Left lung (tissue), 10 donors: ENCODE results near the gene RHOT1. TPM values are rescaled to one million over a fixed set of nuclear protein-coding genes. Genes with fewer than 3 reads are reported as not detected.
A peak's percentile ranks its signal among the peaks of the same experiment; 100 is the strongest.

ENCODE experiments used
- ATAC-seq: fragments of 200-7000 bp; cut with Tn5 transposase; one replicate; pipeline ENCODE4 v1.9.1; 2020; ENCODE audit warnings: moderate library complexity
- DNase-seq, 4 donors: peaks; one replicate each; pipeline ENCODE4 v3.0.0-alpha.2; 2013 to 2020
- H3K27ac ChIP-seq, 2 donors: fragments of 200-600 bp; sonication (generic) in 1 of 2; one replicate each; pipeline versions ENCODE4 v1.5.0 to v1.8.0; 2020 to 2021
- H3K27me3 ChIP-seq, 2 donors: fragments of 200-600 bp; sonication (generic) in 1 of 2; one replicate each; pipeline versions ENCODE4 v1.5.0 to v1.8.0; 2020 to 2021
- H3K36me3 ChIP-seq, 2 donors: fragments of 200-600 bp; sonication (generic) in 1 of 2; one replicate each; pipeline versions ENCODE4 v1.5.0 to v1.8.0; 2020 to 2021
- H3K4me1 ChIP-seq, 2 donors: fragments of 200-600 bp; one replicate each; pipeline ENCODE4 v1.8.0; 2021
- H3K4me3 ChIP-seq, 2 donors: fragments of 200-600 bp; sonication (generic) in 1 of 2; one replicate each; pipeline versions ENCODE4 v1.5.0 to v1.8.0; 2020 to 2021; ENCODE audit warnings: mild to moderate bottlenecking in 1 of 2
- H3K9me3 ChIP-seq, 2 donors: fragments of 200-600 bp; sonication (generic) in 1 of 2; one replicate each; pipeline versions ENCODE4 v1.5.0 to v1.8.0; 2020 to 2021
- intact Hi-C, 2 donors: fragments of 100-400 bp; cut with DNase I; formaldehyde crosslinking; loops; one replicate each; pipeline versions ENCODE4 v1.11.2 to v1.14.2; 2022
- polyA plus RNA-seq, 6 donors: library from polyadenylated mRNA; unstranded; fragments of 120-200 nt; gene quantifications; one replicate each; pipeline ENCODE4 v1.2.1, GENCODE V29; 2013; ENCODE audit not compliant: insufficient read length in 6 of 6
- total RNA-seq, 2 donors: library from RNA; stranded (reverse); fragmentation: NEBNext Ultra II Directional; extraction: Animal tissue kit (Norgen Biotek cat#: 25700); gene quantifications; one replicate each; pipeline ENCODE4 v1.2.1, GENCODE V29; 2021
- TF ChIP-seq, protein P1 (sequence below), 2 donors: fragments of 200-600 bp; sonication (generic) in 1 of 2; IDR thresholded peaks; one replicate each; pipeline versions ENCODE4 v1.5.0 to v1.8.0; 2021; ENCODE audit warnings: antibody characterized with exemption in 2 of 2
- donor health status: DM: no; HTN: yes; CAD: no.
- donor health status: DM: no; HTN: no; CAD: no.

The RHOT1 gene
- total and polyA plus RNA-seq, 8 donors = 37.9 to 65.6 (median 58.5) TPM

DNA sequence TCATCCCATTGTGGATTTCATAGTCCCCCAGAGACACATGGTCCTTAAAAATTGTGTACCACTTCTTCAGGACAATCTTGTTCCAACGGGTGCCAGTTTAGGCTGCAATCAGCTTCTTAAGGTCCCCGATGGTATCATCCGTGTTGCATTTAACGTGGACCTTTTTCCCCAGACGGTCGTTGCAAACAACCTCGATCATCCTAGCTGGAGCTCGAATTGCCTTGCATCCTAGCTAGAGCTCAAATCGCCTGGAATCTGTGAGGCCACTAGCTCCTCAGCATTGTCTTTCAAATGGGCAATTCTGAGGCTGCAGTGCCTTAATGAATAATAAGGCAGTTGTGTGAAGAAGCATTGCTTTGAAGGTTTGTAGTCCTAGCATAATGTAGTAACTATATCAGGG is 85.6 kb downstream of the RHOT1 start:
- Histone ChIP-seq H3K27ac (no peak overlapping the region), H3K27me3 (no peaks in the 10 kb centered on the region), H3K4me1 (no peaks in the 10 kb centered on the region), H3K4me3 (no peak overlapping the region), H3K9me3 (no peaks in the 10 kb centered on the region), H3K36me3 (peaks cover 0 to 16% of the 10 kb centered on the region in 2 donors)
- intact Hi-C loops = no loop called here
- DNase-seq (no peak), ATAC-seq (no peak)
- TF ChIP-seq, protein P1, sequence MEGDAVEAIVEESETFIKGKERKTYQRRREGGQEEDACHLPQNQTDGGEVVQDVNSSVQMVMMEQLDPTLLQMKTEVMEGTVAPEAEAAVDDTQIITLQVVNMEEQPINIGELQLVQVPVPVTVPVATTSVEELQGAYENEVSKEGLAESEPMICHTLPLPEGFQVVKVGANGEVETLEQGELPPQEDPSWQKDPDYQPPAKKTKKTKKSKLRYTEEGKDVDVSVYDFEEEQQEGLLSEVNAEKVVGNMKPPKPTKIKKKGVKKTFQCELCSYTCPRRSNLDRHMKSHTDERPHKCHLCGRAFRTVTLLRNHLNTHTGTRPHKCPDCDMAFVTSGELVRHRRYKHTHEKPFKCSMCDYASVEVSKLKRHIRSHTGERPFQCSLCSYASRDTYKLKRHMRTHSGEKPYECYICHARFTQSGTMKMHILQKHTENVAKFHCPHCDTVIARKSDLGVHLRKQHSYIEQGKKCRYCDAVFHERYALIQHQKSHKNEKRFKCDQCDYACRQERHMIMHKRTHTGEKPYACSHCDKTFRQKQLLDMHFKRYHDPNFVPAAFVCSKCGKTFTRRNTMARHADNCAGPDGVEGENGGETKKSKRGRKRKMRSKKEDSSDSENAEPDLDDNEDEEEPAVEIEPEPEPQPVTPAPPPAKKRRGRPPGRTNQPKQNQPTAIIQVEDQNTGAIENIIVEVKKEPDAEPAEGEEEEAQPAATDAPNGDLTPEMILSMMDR (IDR thresholded peaks at IDR 0.05) = no peak

DNA sequence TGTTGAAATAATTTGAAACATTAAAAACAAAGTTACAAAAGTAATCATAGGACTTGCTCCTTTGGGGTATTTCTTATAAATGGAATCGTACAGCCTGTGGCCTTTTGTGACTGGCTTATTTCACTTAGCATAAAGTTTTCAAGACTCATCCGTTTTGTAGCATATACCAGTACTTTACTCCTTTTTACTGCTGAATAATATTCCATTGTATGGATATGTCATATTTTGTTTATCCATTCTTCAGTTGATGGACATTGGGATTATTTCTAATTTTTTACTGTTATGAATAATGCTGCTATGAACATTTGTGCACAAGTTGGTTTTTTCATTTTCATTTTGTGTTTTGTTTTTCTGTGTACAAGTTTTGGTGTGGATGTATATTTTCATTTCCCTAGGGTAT is 93.3 kb downstream of the RHOT1 start:
- Histone ChIP-seq H3K9me3 (no peaks in the 10 kb centered on the region), H3K27me3 (no peaks in the 10 kb centered on the region), H3K4me3 (no peak overlapping the region), H3K27ac (no peak overlapping the region), H3K4me1 (peaks cover 0 to 7% of the 10 kb centered on the region in 2 donors), H3K36me3 (no peaks in the 10 kb centered on the region)
- no peak for DNase-seq
- TF ChIP-seq, protein P1 (IDR thresholded peaks at IDR 0.05) = no peak
- intact Hi-C loops = no loop called here
- ATAC-seq = no peak

DNA sequence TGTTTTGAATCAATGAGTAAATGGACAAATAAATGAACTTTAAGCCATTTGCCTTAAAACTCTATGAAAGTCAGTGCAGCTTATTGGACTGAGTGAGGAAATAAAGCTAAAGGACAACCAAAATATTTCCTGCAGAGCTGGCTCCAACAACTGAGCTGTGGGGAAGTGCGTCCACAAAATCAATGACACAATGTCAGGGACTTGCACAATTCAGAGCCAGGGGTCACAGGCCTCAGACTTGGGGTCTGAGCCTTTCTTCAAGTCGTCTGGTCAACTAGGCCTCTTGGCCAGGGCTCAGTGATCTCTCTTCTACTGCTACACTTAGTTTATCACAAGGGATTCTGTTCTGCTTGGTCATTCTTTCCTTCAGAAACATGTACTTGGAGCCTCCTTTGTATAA is 97.2 kb downstream of the RHOT1 start:
- TF ChIP-seq, protein P1 (IDR thresholded peaks at IDR 0.05) = no peak
- Histone ChIP-seq H3K9me3 (no peaks in the 10 kb centered on the region), H3K4me1 (peaks cover 0 to 13% of the 10 kb centered on the region in 2 donors), H3K27ac (no peak overlapping the region), H3K36me3 (no peaks in the 10 kb centered on the region), H3K4me3 (no peak overlapping the region), H3K27me3 (no peaks in the 10 kb centered on the region)
- peak; percentile 27 for ATAC-seq
- intact Hi-C loops = no loop called here
- DNase-seq = no peak

DNA sequence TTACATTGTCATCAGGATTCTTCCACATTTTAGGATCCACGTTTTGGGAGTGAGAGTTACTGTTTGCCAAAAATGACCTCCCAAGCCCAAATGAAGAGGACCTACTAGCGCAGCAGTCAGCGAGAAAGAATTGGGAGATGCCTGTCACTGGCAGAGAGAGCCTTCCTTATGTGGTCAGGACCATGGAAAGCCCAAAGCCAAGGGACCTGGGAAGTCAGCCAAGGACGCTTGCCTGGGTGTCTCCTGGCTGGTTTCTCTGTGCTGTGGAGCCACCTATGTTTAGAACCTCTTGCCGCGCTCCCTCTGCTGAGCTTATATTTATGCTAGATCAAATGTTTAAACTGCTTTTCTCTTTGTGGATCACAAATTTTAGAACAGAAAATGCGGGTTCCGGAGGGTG is 98.4 kb downstream of the RHOT1 start:
- TF ChIP-seq, protein P1 (IDR thresholded peaks at IDR 0.05) = no peak
- intact Hi-C loops = no loop called here
- no peaks in the 10 kb centered on the region for H3K9me3 ChIP-seq
- H3K36me3 ChIP-seq = no peaks in the 10 kb centered on the region
- no peaks in the 10 kb centered on the region for H3K27me3 ChIP-seq
- peak; percentile 21 for ATAC-seq
- H3K4me3 ChIP-seq = no peak overlapping the region
- peaks cover 0 to 13% of the 10 kb centered on the region in 2 donors for H3K4me1 ChIP-seq
- peak in 1 of 4 donors; percentile 26 for DNase-seq
- H3K27ac ChIP-seq = no peak overlapping the region

DNA sequence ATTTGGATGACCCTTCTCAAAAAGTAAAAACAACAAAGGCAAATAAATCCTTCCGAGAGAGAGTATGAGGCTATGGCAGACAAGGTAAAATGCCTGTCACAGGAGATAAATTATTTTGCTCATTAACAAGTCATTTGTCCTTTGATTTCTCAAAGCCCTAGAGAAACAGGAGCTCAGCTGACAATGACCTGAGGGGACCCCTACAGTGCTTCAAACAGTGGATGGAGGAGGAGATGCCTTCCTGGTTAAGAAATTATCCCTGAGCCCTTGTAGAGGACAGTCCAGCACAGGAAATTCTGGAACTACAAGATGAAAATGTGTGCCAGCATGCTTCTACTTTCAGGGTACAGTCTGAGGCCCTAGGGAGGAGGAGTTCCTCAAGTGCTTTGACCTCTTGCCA is 99.3 kb downstream of the RHOT1 start:
- no peaks in the 10 kb centered on the region for H3K27me3 ChIP-seq
- intact Hi-C loops = no loop called here
- no peak overlapping the region for H3K4me3 ChIP-seq
- DNase-seq (no peak), ATAC-seq (peak; percentile 38)
- H3K27ac ChIP-seq = no peak overlapping the region
- TF ChIP-seq, protein P1 (IDR thresholded peaks at IDR 0.05) = no peak
- H3K4me1 ChIP-seq = peaks cover 0 to 13% of the 10 kb centered on the region in 2 donors
- H3K36me3 ChIP-seq = no peaks in the 10 kb centered on the region
- no peaks in the 10 kb centered on the region for H3K9me3 ChIP-seq
